Neural cell (in vitro differentiated cells): ENCODE data around the gene GRIA3. TPM values are rescaled to one million over a fixed set of nuclear protein-coding genes. Genes with fewer than 3 reads are reported as not detected.

Source experiments
- H2AFZ ChIP-seq: fragments of 200-600, 300-800 bp; sonication (generic), shearing (Covaris generic); 2 replicates; pipeline ENCODE4 v1.6.0; 2014; ENCODE audit warnings: low read depth, mild to moderate bottlenecking, antibody characterized with exemption, low read length, moderate library complexity
- H3F3A ChIP-seq: fragments of 200-600 bp; shearing (Covaris generic); 2 replicates; pipeline ENCODE4 v1.6.1; 2016; ENCODE audit warnings: mild to moderate bottlenecking, moderate library complexity, mixed read lengths, antibody characterized with exemption, low read length; ENCODE audit not compliant: insufficient read depth, poor library complexity, severe bottlenecking
- H3K27ac ChIP-seq: fragments of 200-600, 300-800 bp; sonication (generic), shearing (Covaris generic); 2 replicates; pipeline ENCODE4 v1.5.1; 2014; ENCODE audit warnings: mild to moderate bottlenecking, low read length, moderate library complexity
- H3K27me3 ChIP-seq: fragments of 300-800, 200-600 bp; sonication (generic), shearing (Covaris generic); 2 replicates; pipeline ENCODE4 v1.6.0; 2014; ENCODE audit warnings: mild to moderate bottlenecking, low read depth, low read length, moderate library complexity; ENCODE audit not compliant: insufficient read depth
- H3K36me3 ChIP-seq: fragments of 300-800, 200-600 bp; sonication (generic), shearing (Covaris generic); 2 replicates; pipeline ENCODE4 v1.5.1; 2014; ENCODE audit warnings: mild to moderate bottlenecking, antibody characterized with exemption, low read length, moderate library complexity; ENCODE audit not compliant: insufficient read depth
- H3K4me2 ChIP-seq: fragments of 300-800, 200-600 bp; sonication (generic), shearing (Covaris generic); 2 replicates; pipeline ENCODE4 v1.6.0; 2014; ENCODE audit warnings: mild to moderate bottlenecking, low read length
- H3K4me3 ChIP-seq: fragments of 300-800, 200-600 bp; sonication (generic), shearing (Covaris generic); 2 replicates; pipeline ENCODE4 v1.5.1; 2014; ENCODE audit warnings: mild to moderate bottlenecking, low read length, moderate library complexity
- H3K79me2 ChIP-seq: fragments of 200-600 bp; shearing (Covaris generic); replicated peaks from 2 replicates; pipeline ENCODE4 v1.6.0; 2014; ENCODE audit warnings: mild to moderate bottlenecking, low read length, moderate library complexity; ENCODE audit not compliant: insufficient read depth
- H3K9ac ChIP-seq: fragments of 300-800, 200-600 bp; sonication (generic), shearing (Covaris generic); 2 replicates; pipeline ENCODE4 v1.6.1; 2016; ENCODE audit warnings: mild to moderate bottlenecking, low read length, mixed read lengths
- H3K9me2 ChIP-seq: fragments of 200-600 bp; shearing (Covaris generic); 2 replicates; pipeline ENCODE4 v1.6.1; 2016; ENCODE audit warnings: mild to moderate bottlenecking, low read length, mixed read lengths; ENCODE audit not compliant: insufficient read depth
- H3K9me3 ChIP-seq: fragments of 200-600, 300-800 bp; sonication (generic), shearing (Covaris generic); 2 replicates; pipeline ENCODE4 v1.6.1; 2016; ENCODE audit warnings: mild to moderate bottlenecking, mixed run types, low read length, moderate library complexity, mixed read lengths
- H4K20me1 ChIP-seq: fragments of 200-600 bp; shearing (Covaris generic); 2 replicates; pipeline ENCODE4 v1.6.1; 2016; ENCODE audit warnings: mild to moderate bottlenecking, mixed run types; ENCODE audit not compliant: insufficient read depth
- CTCF ChIP-seq: fragments of 450-650 bp; IDR thresholded peaks from 2 replicates; pipeline ENCODE4 v1.5.1; 2014; ENCODE audit warnings: antibody characterized with exemption, mild to moderate bottlenecking, moderate library complexity; ENCODE audit not compliant: poor library complexity, severe bottlenecking
- EP300 ChIP-seq: fragments of 450-650 bp; conservative IDR thresholded peaks from 2 replicates; pipeline ENCODE4 v1.6.1; 2014; ENCODE audit warnings: antibody characterized with exemption, mild to moderate bottlenecking, moderate library complexity; ENCODE audit not compliant: poor library complexity, severe bottlenecking
- EZH2 ChIP-seq: fragments of 200-600, 300-800 bp; shearing (Covaris generic), sonication (generic); IDR thresholded peaks from 2 replicates; pipeline ENCODE4 v1.6.1; 2014; ENCODE audit warnings: antibody characterized with exemption, low read length, borderline replicate concordance, mild to moderate bottlenecking; ENCODE audit not compliant: insufficient read depth, poor library complexity, severe bottlenecking
- MXI1 ChIP-seq: fragments of 450-650 bp; conservative IDR thresholded peaks from 2 replicates; pipeline ENCODE4 v1.6.1; 2014; ENCODE audit warnings: antibody characterized with exemption, mild to moderate bottlenecking; ENCODE audit not compliant: poor library complexity, severe bottlenecking
- POLR2AphosphoS5 ChIP-seq: IDR thresholded peaks from 2 replicates; pipeline ENCODE4 v1.6.1; 2012
- RAD21 ChIP-seq: fragments of 450-650 bp; conservative IDR thresholded peaks from 2 replicates; pipeline ENCODE4 v1.6.1; 2014; ENCODE audit warnings: antibody characterized with exemption, mild to moderate bottlenecking, moderate library complexity
- REST ChIP-seq: IDR thresholded peaks from 2 replicates; pipeline ENCODE4 v1.6.1; 2012; ENCODE audit warnings: borderline replicate concordance
- SMC3 ChIP-seq: fragments of 450-650 bp; conservative IDR thresholded peaks from 2 replicates; pipeline ENCODE4 v1.6.1; 2014; ENCODE audit warnings: antibody characterized with exemption, mild to moderate bottlenecking, moderate library complexity; ENCODE audit not compliant: poor library complexity
- TAF1 ChIP-seq: IDR thresholded peaks from 2 replicates; pipeline ENCODE4 v1.6.1; 2012; ENCODE audit warnings: low read depth
- polyA plus RNA-seq: library from polyadenylated mRNA; depleted of rRNA; stranded (reverse); fragments of >200 nt; gene quantifications from 2 replicates; pipeline ENCODE4 v1.2.3, GENCODE V29; 2014

GRIA3 gene
- polyA plus RNA-seq, 1 donor from 2014 or later, result 7.8 TPM

GRCh38 chrX:123175366-123176122, 8.5 kb upstream of the GRIA3 start:
- TF ChIP-seq POLR2AphosphoS5 (no peak), CTCF (no peak), TAF1 (no peak), RAD21 (no peak), SMC3 (no peak), MXI1 (no peak), EP300 (no peak), EZH2 (no peak), REST (no peak)
- Histone ChIP-seq H3K36me3 (no peaks in the 10 kb centered on the region), H3K9me3 (no peaks in the 10 kb centered on the region), H3F3A (no peaks in the 10 kb centered on the region), H3K9ac (no peak overlapping the region), H3K9me2 (no peaks in the 10 kb centered on the region), H3K79me2 (no peaks in the 10 kb centered on the region), H2AFZ (no peak overlapping the region), H4K20me1 (no peaks in the 10 kb centered on the region), H3K4me2 (no peak overlapping the region), H3K4me3 (no peak overlapping the region), H3K27ac (no peak overlapping the region), H3K27me3 (no peaks in the 10 kb centered on the region)

GRCh38 chrX:123181233-123181914, 2.7 kb upstream of the GRIA3 start:
- no peaks in the 10 kb centered on the region for H3K9me3 ChIP-seq
- no peaks in the 10 kb centered on the region for H3K79me2 ChIP-seq
- no peaks in the 10 kb centered on the region for H3K27me3 ChIP-seq
- TF ChIP-seq REST (no peak), TAF1 (no peak), POLR2AphosphoS5 (no peak), EZH2 (no peak), MXI1 (no peak), CTCF (no peak), RAD21 (no peak), SMC3 (no peak), EP300 (no peak)
- no peak overlapping the region for H3K27ac ChIP-seq
- no peak overlapping the region for H2AFZ ChIP-seq
- H4K20me1 ChIP-seq, result no peaks in the 10 kb centered on the region
- no peaks in the 10 kb centered on the region for H3F3A ChIP-seq
- no peak overlapping the region for H3K4me3 ChIP-seq
- no peak overlapping the region for H3K4me2 ChIP-seq
- no peaks in the 10 kb centered on the region for H3K36me3 ChIP-seq
- H3K9me2 ChIP-seq, result no peaks in the 10 kb centered on the region
- no peak overlapping the region for H3K9ac ChIP-seq
